Sigmoid colon (tissue), 4 donors: ENCODE data around the gene FAM50B.

ENCODE experiments used
- CTCF ChIP-seq, 4 experiments: fragments of 450-650 bp in 3 of 4; fragments of 200-600 bp in 1 of 4; IDR thresholded peaks; one replicate each; pipeline ENCODE4 v1.5.1; 2016 to 2019; ENCODE audit warnings: antibody characterized with exemption in 4 of 4, mild to moderate bottlenecking in 3 of 4, moderate library complexity in 2 of 4
- POLR2A ChIP-seq, 2 donors: fragments of 450-650 bp; IDR thresholded peaks; one replicate each; pipeline ENCODE4 v1.6.1; 2016; ENCODE audit warnings: antibody characterized with exemption in 2 of 2, mild to moderate bottlenecking in 2 of 2, moderate library complexity in 2 of 2
- POLR2AphosphoS5 ChIP-seq, 4 donors: sonication (generic); formaldehyde crosslinking; IDR thresholded peaks; one replicate each; pipeline ENCODE4 v1.6.1; 2017; ENCODE audit warnings: antibody characterized with exemption in 4 of 4

- TF ChIP-seq CTCF (IDR thresholded peaks at IDR 0.05) (no peak), POLR2AphosphoS5 (IDR thresholded peaks at IDR 0.05) (no peak), POLR2A (IDR thresholded peaks at IDR 0.05) (no peak)
Measured at GRCh38 chr6:3809982-3810381, 39.2 kb upstream of the FAM50B start.
